ENCODE results near the gene PCP4L1.

DNA sequence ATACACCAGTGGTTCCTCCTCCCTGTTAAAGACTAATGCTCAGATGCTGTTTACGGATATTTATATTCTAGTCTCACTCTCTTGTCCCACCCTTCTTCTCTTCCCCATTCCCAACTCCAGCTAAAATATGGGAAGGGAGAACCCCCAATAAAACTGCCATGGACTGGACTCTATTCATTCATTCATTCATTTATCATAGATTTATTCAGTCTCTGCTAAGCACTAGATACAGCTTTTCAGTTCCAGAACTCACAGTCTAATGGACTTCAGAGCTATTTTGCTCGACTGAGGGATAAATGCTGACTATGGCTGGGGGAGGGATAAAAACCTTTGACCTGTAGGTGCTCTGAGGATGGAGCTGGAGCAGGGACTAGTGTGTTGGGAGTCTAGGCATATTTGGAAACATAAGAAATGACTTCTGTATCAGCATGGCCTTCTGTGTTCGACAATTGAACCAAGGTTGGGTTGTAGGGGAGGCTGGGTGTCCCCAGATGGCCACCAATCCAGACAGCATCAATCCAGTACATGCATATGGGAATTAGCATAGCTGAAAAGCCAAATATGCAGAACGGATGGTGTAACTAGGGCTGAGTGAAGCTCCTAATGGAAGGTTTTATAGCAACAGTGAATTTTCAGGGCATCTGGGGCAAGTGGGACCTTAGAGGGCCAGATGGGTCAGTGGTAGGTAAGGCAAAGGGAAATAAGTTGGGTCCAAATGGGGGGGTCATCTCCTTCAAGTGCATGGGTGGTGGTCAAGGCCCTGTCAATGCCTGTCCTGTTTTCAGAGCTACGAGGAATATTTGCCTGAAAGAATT lies 39.3 kb upstream of the PCP4L1 start:
- TF ChIP-seq CTCF (IDR thresholded peaks at IDR 0.05; ENCODE audit: low read length), result no peak
- no peak for TF ChIP-seq EZH2 (optimal IDR thresholded peaks at IDR 0.05; ENCODE audit: low read depth, low read length)

Measured in MM.1S (cell line).